Neural progenitor cell (in vitro differentiated cells): Measurements from ENCODE around the gene MYO1D.

Source experiments
- CTCF ChIP-seq: fragments of 200-600 bp; sonication (generic); IDR thresholded peaks from 2 replicates; pipeline ENCODE4 v1.5.1; 2017; ENCODE audit warnings: antibody characterized with exemption, mild to moderate bottlenecking
- EZH2 ChIP-seq: fragments of 200-600 bp; sonication (generic); IDR thresholded peaks from 2 replicates; pipeline ENCODE4 v1.6.1; 2017; ENCODE audit warnings: antibody characterized with exemption, mild to moderate bottlenecking, moderate library complexity
- EZH2phosphoT487 ChIP-seq: fragments of 200-600 bp; sonication (generic); IDR thresholded peaks from 2 replicates; pipeline ENCODE4 v1.6.1; 2017; ENCODE audit warnings: antibody characterized with exemption

DNA sequence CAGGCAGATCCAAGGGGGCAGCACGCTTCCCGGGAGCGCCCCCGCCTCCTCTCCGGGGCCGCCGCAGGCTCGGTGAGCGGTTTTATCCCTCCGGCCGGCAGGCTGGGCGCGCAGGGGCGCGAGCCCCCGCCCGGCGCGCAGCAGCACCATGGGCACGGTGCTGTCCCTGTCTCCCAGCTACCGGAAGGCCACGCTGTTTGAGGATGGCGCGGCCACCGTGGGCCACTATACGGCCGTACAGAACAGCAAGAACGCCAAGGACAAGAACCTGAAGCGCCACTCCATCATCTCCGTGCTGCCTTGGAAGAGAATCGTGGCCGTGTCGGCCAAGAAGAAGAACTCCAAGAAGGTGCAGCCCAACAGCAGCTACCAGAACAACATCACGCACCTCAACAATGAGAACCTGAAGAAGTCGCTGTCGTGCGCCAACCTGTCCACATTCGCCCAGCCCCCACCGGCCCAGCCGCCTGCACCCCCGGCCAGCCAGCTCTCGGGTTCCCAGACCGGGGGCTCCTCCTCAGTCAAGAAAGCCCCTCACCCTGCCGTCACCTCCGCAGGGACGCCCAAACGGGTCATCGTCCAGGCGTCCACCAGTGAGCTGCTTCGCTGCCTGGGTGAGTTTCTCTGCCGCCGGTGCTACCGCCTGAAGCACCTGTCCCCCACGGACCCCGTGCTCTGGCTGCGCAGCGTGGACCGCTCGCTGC, 389.3 kb downstream of the MYO1D start:
- TF ChIP-seq CTCF (no peak), EZH2phosphoT487 (no peak), EZH2 (no peak)
